Osteocyte (in vitro differentiated cells): ENCODE measurements around the gene ATP4A. TPM values are rescaled to one million over a fixed set of nuclear protein-coding genes. Genes with fewer than 3 reads are reported as not detected.

Source experiments
- DNase-seq: peaks from one replicate; pipeline ENCODE4 v3.0.0; 2021; ENCODE audit warnings: mixed read lengths; ENCODE audit not compliant: unreplicated experiment; ENCODE audit errors: extremely low spot score
- H3K27ac Mint-ChIP-seq: one replicate; pipeline ENCODE4 v1.8.0; 2021; ENCODE audit warnings: mild to moderate bottlenecking, mixed read lengths; ENCODE audit not compliant: unreplicated experiment
- H3K27me3 Mint-ChIP-seq: one replicate; pipeline ENCODE4 v1.8.0; 2021; ENCODE audit warnings: mixed read lengths; ENCODE audit not compliant: unreplicated experiment
- H3K36me3 Mint-ChIP-seq: one replicate; pipeline ENCODE4 v1.8.0; 2021; ENCODE audit warnings: mixed read lengths; ENCODE audit not compliant: unreplicated experiment
- H3K4me1 Mint-ChIP-seq: one replicate; pipeline ENCODE4 v1.8.0; 2021; ENCODE audit warnings: mixed read lengths; ENCODE audit not compliant: unreplicated experiment
- H3K4me3 Mint-ChIP-seq: one replicate; pipeline ENCODE4 v1.8.0; 2021; ENCODE audit warnings: mild to moderate bottlenecking, moderate library complexity, mixed read lengths; ENCODE audit not compliant: unreplicated experiment
- H3K9me3 Mint-ChIP-seq: one replicate; pipeline ENCODE4 v1.8.0; 2021; ENCODE audit warnings: mixed read lengths; ENCODE audit not compliant: unreplicated experiment
- total RNA-seq: library from RNA; stranded (reverse); gene quantifications from 2 replicates; pipeline ENCODE4 v1.2.1, GENCODE V29; 2021
- TF ChIP-seq, protein P1 (sequence below): fragments of 200-600 bp; sonication (generic); IDR thresholded peaks from 2 replicates; pipeline ENCODE4 v1.5.0; 2021; ENCODE audit warnings: antibody characterized with exemption, mild to moderate bottlenecking, moderate library complexity

The ATP4A gene
- total RNA-seq, 1 donor from 2014 or later, result not detected

GRCh38 chr19:35510626-35510964 is 52.9 kb downstream of the ATP4A start:
- H3K4me3 Mint-ChIP-seq, result no peak overlapping the region
- no peak overlapping the region for H3K27ac Mint-ChIP-seq
- TF ChIP-seq, protein P1, sequence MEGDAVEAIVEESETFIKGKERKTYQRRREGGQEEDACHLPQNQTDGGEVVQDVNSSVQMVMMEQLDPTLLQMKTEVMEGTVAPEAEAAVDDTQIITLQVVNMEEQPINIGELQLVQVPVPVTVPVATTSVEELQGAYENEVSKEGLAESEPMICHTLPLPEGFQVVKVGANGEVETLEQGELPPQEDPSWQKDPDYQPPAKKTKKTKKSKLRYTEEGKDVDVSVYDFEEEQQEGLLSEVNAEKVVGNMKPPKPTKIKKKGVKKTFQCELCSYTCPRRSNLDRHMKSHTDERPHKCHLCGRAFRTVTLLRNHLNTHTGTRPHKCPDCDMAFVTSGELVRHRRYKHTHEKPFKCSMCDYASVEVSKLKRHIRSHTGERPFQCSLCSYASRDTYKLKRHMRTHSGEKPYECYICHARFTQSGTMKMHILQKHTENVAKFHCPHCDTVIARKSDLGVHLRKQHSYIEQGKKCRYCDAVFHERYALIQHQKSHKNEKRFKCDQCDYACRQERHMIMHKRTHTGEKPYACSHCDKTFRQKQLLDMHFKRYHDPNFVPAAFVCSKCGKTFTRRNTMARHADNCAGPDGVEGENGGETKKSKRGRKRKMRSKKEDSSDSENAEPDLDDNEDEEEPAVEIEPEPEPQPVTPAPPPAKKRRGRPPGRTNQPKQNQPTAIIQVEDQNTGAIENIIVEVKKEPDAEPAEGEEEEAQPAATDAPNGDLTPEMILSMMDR, result no peak
- peaks cover 62% of the 10 kb centered on the region for H3K27me3 Mint-ChIP-seq
- no peaks in the 10 kb centered on the region for H3K9me3 Mint-ChIP-seq
- peaks cover 10% of the 10 kb centered on the region for H3K4me1 Mint-ChIP-seq
- no peak for DNase-seq
- H3K36me3 Mint-ChIP-seq, result no peaks in the 10 kb centered on the region

DNA sequence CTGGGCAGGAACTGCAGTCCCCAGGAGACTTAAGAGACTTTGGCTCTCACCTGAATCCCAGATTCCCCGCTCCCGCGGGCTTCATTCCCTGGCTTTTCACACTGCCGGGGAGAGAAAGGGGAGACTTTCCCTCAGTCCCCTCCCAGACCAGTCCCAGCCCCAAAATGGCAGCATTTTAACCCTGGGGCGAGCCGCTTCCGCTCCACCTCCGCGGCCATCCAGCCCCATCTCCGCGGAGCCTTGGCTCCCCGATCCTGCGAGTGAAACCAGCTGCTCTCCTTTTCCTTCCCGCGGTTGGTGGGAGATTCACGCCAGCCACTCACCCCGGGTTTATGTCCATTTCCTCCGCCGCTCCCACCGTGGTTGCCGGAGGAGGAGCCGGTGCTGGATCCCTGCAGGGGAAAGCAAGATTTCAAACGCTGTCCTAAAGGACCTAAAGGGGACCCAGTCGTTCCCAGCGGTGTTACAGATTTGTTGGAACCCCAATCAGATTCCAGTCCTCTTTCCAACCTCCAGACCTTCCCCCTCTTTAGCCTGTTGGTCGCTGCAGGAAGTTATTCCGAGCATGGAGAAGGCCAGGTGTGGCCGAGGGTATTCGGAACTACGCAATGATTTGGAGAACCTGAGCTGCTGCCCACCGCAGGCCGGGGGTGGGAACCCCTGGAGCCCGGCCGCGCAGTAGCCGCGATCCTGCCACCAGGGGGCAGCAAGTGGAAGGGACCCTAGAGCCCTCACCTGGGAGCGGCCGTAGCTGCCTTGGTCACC is 53.4 kb downstream of the ATP4A start:
- Mint-ChIP-seq H3K9me3 (no peaks in the 10 kb centered on the region), H3K4me1 (peaks cover 10% of the 10 kb centered on the region), H3K27me3 (peaks cover 67% of the 10 kb centered on the region), H3K27ac (no peak overlapping the region), H3K4me3 (peak overlapping the region; percentile 51), H3K36me3 (no peaks in the 10 kb centered on the region)
- TF ChIP-seq, protein P1, result peak; percentile 86
- DNase-seq, result peak; percentile 89

- no peaks in the 10 kb centered on the region for H3K36me3 Mint-ChIP-seq
- TF ChIP-seq, protein P1, result no peak
- no peaks in the 10 kb centered on the region for H3K9me3 Mint-ChIP-seq
- H3K27ac Mint-ChIP-seq, result no peak overlapping the region
- no peak overlapping the region for H3K4me3 Mint-ChIP-seq
- no peak for DNase-seq
- peaks cover 70% of the 10 kb centered on the region for H3K27me3 Mint-ChIP-seq
- H3K4me1 Mint-ChIP-seq, result peaks cover 8% of the 10 kb centered on the region
Observed at GRCh38 chr19:35509018-35509652, 54.3 kb downstream of the ATP4A start.

DNA sequence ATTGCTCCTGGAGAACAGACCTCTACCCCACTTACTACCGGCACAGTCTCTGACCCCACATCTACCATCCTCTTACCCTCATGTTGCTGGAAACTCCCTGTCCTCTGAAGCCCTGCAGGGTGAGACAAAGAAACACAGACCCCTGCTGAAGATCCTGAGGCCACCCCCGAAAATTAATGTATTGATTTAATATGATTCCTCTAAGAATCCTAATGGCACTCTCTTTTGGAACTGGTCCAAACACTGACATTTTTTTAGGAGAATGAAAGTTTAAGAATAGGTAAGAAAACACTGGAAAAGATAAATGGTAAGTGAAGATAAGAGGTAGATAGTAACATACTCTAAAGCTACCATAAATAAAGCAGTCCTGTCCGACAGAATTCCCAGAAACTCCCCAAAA is 55.3 kb downstream of the ATP4A start:
- no peaks in the 10 kb centered on the region for H3K36me3 Mint-ChIP-seq
- TF ChIP-seq, protein P1, result no peak
- no peaks in the 10 kb centered on the region for H3K9me3 Mint-ChIP-seq
- no peak overlapping the region for H3K4me3 Mint-ChIP-seq
- no peak overlapping the region for H3K27ac Mint-ChIP-seq
- H3K4me1 Mint-ChIP-seq, result peaks cover 8% of the 10 kb centered on the region
- no peak for DNase-seq
- H3K27me3 Mint-ChIP-seq, result peaks cover 69% of the 10 kb centered on the region

GRCh38 chr19:35507561-35507960 is 55.9 kb downstream of the ATP4A start:
- Mint-ChIP-seq H3K27ac (no peak overlapping the region), H3K9me3 (no peaks in the 10 kb centered on the region), H3K4me3 (no peak overlapping the region), H3K4me1 (peaks cover 8% of the 10 kb centered on the region), H3K27me3 (peaks cover 66% of the 10 kb centered on the region), H3K36me3 (no peaks in the 10 kb centered on the region)
- TF ChIP-seq, protein P1, result no peak
- no peak for DNase-seq
